H1 (cell line): ENCODE results near the gene CST7. TPM values are rescaled to one million over a fixed set of nuclear protein-coding genes. Genes with fewer than 3 reads are reported as not detected.

Source experiments
- CTCF ChIA-PET: fragments of 300-600 bp; sonication (Branson Sonifier 250); formaldehyde crosslinking; loops from one replicate; lab custom pipeline; 2021; ENCODE audit not compliant: partially characterized antibody; lab: Charles Lee
- POLR2A ChIA-PET: fragments of 300-600 bp; sonication (Branson Sonifier 250); formaldehyde crosslinking; loops from one replicate; lab custom pipeline; 2021; ENCODE audit warnings: inconsistent platforms; ENCODE audit not compliant: partially characterized antibody; lab: Charles Lee
- DNase-seq, 2 experiments: peaks; one replicate each; pipeline versions ENCODE4 v3.0.0 to v3.0.0-alpha.2; 2010 to 2022; ENCODE audit warnings: low spot score in 2 of 2, low read depth in 1 of 2, mixed read lengths in 1 of 2
- FAIRE-seq: peaks from 2 replicates; lab custom pipeline; 2011; peaks lifted over from hg19 to GRCh38; lab: Jason Lieb, UNC
- H2AFZ ChIP-seq: 2 replicates; pipeline ENCODE4 v1.8.1; 2012; ENCODE audit warnings: low read length, inconsistent platforms
- H2AK5ac ChIP-seq: 2 replicates; pipeline ENCODE4 v1.6.1; 2013; ENCODE audit warnings: low read depth, low read length
- H2BK120ac ChIP-seq: replicated peaks from 2 replicates; pipeline ENCODE3; 2013; ENCODE audit warnings: low read depth, low read length, inconsistent platforms
- H2BK12ac ChIP-seq: 2 replicates; pipeline ENCODE4 v1.6.1; 2013; ENCODE audit warnings: low read depth, low read length
- H2BK15ac ChIP-seq: 2 replicates; pipeline ENCODE4 v1.6.1; 2013; ENCODE audit warnings: low read length
- H2BK20ac ChIP-seq: 2 replicates; pipeline ENCODE4 v1.6.1; 2013; ENCODE audit warnings: low read length
- H2BK5ac ChIP-seq: 2 replicates; pipeline ENCODE4 v1.6.1; 2013; ENCODE audit warnings: low read depth, low read length
- H3K14ac ChIP-seq: 2 replicates; pipeline ENCODE4 v1.6.1; 2013; ENCODE audit warnings: inconsistent platforms; ENCODE audit not compliant: insufficient read length
- H3K18ac ChIP-seq: 2 replicates; pipeline ENCODE4 v1.6.1; 2013; ENCODE audit warnings: low read length; ENCODE audit errors: extremely low read depth
- H3K23ac ChIP-seq: 2 replicates; pipeline ENCODE4 v1.6.1; 2013; ENCODE audit warnings: inconsistent platforms; ENCODE audit not compliant: insufficient read length
- H3K23me2 ChIP-seq: 2 replicates; pipeline ENCODE4 v1.6.1; 2013; ENCODE audit warnings: low read depth, low read length
- H3K27ac ChIP-seq: 2 replicates; pipeline ENCODE4 v1.6.1; 2011; ENCODE audit warnings: low read depth, low read length, inconsistent platforms
- H3K27me3 ChIP-seq, 4 experiments: replicated peaks in 1 of 4; 1 replicate in 1 of 4; 2 replicates in 3 of 4; pipeline versions ENCODE4 v1.6.1 to v1.8.1; 2011 to 2013; ENCODE audit warnings: low read length in 3 of 4, mild to moderate bottlenecking in 3 of 4, inconsistent platforms in 2 of 4, mixed read lengths in 2 of 4, moderate library complexity in 1 of 4; ENCODE audit not compliant: control insufficient read depth in 3 of 4, insufficient read depth in 3 of 4; ENCODE audit errors: extremely low read depth in 1 of 4
- H3K36me3 ChIP-seq, 4 experiments: 2 replicates each; pipeline versions ENCODE4 v1.6.1 to v1.8.1; 2011 to 2013; ENCODE audit warnings: mild to moderate bottlenecking in 4 of 4, low read length in 3 of 4, moderate library complexity in 2 of 4, control low read depth in 1 of 4, inconsistent platforms in 1 of 4; ENCODE audit not compliant: insufficient read depth in 4 of 4, control insufficient read depth in 2 of 4
- H3K4ac ChIP-seq: replicated peaks from 2 replicates; pipeline ENCODE3; 2013; ENCODE audit warnings: low read length, low read depth, mixed read lengths, inconsistent platforms; ENCODE audit not compliant: insufficient read length
- H3K4me1 ChIP-seq, 4 experiments: replicated peaks in 1 of 4; 1 replicate in 1 of 4; 2 replicates in 3 of 4; pipeline versions ENCODE4 v1.6.1 to v1.8.1; 2011 to 2013; ENCODE audit warnings: low read length in 3 of 4, inconsistent platforms in 2 of 4, mixed read lengths in 1 of 4; ENCODE audit not compliant: insufficient read depth in 4 of 4, control insufficient read depth in 3 of 4
- H3K4me2 ChIP-seq, 2 experiments: 2 replicates each; pipeline versions ENCODE4 v1.6.1 to v1.8.1; 2011 to 2013; ENCODE audit warnings: low read depth in 2 of 2, low read length in 2 of 2, control low read depth in 1 of 2, inconsistent platforms in 1 of 2, mild to moderate bottlenecking in 1 of 2; ENCODE audit not compliant: insufficient read depth in 1 of 2
- H3K4me3 ChIP-seq, 4 experiments: fragments of 200-600, 300-600 bp in 1 of 4; sonication (generic), shearing (Covaris generic), sonication (Bioruptor Twin) in 1 of 4; 2 replicates each; pipeline versions ENCODE4 v1.5.1 to v1.8.1; 2011 to 2016; ENCODE audit warnings: low read length in 4 of 4, low read depth in 3 of 4, control low read depth in 2 of 4, inconsistent platforms in 2 of 4, mild to moderate bottlenecking in 2 of 4, mixed read lengths in 1 of 4, moderate library complexity in 1 of 4; ENCODE audit not compliant: insufficient read depth in 2 of 4; ENCODE audit errors: extremely low read depth in 1 of 4
- H3K56ac ChIP-seq: replicated peaks from 2 replicates; pipeline ENCODE3; 2013; ENCODE audit warnings: low read depth, mild to moderate bottlenecking, mixed read lengths, low read length, inconsistent platforms; ENCODE audit not compliant: insufficient read length
- H3K79me1 ChIP-seq: 2 replicates; pipeline ENCODE4 v1.6.1; 2013; ENCODE audit warnings: low read depth, low read length, control low read depth
- H3K79me2 ChIP-seq, 2 experiments: 2 replicates each; pipeline versions ENCODE4 v1.6.1 to v1.8.1; 2012 to 2013; ENCODE audit warnings: low read length in 2 of 2, mild to moderate bottlenecking in 2 of 2, inconsistent platforms in 1 of 2; ENCODE audit not compliant: insufficient read depth in 2 of 2, control insufficient read depth in 1 of 2
- H3K9ac ChIP-seq, 4 experiments: replicated peaks in 1 of 4; 1 replicate in 1 of 4; 2 replicates in 3 of 4; pipeline versions ENCODE4 v1.6.1 to v1.8.1; 2011 to 2013; ENCODE audit warnings: low read depth in 3 of 4, low read length in 3 of 4, control low read depth in 2 of 4, mild to moderate bottlenecking in 2 of 4, moderate library complexity in 2 of 4, inconsistent platforms in 1 of 4; ENCODE audit errors: extremely low read depth in 1 of 4
- H3K9me3 ChIP-seq, 2 experiments: 2 replicates each; pipeline versions ENCODE4 v1.6.1 to v1.8.1; 2012 to 2013; ENCODE audit warnings: mild to moderate bottlenecking in 2 of 2, moderate library complexity in 2 of 2, control low read depth in 1 of 2, inconsistent platforms in 1 of 2, low read depth in 1 of 2, low read length in 1 of 2, mixed read lengths in 1 of 2; ENCODE audit not compliant: insufficient read depth in 2 of 2
- H4K20me1 ChIP-seq, 2 experiments: replicated peaks in 1 of 2; 2 replicates each; pipeline versions ENCODE3 to v1.8.1; 2011 to 2013; ENCODE audit warnings: inconsistent platforms in 2 of 2, low read length in 2 of 2, mild to moderate bottlenecking in 1 of 2; ENCODE audit not compliant: insufficient read depth in 2 of 2, control insufficient read depth in 1 of 2
- H4K5ac ChIP-seq: 2 replicates; pipeline ENCODE4 v1.6.1; 2013; ENCODE audit warnings: low read length, low read depth, mixed read lengths, inconsistent platforms; ENCODE audit not compliant: insufficient read length
- H4K8ac ChIP-seq: 2 replicates; pipeline ENCODE4 v1.8.0; 2013; ENCODE audit warnings: mild to moderate bottlenecking, moderate library complexity, low read length, inconsistent platforms; ENCODE audit not compliant: insufficient read depth; ENCODE audit errors: extremely low read depth
- H4K91ac ChIP-seq: replicated peaks from 2 replicates; pipeline ENCODE3; 2013; ENCODE audit warnings: low read length, mixed read lengths, inconsistent platforms; ENCODE audit not compliant: insufficient read length
- BCL11A ChIP-seq, 2 experiments: IDR thresholded peaks; one replicate each; pipeline ENCODE4 v1.6.1; 2011; ENCODE audit warnings: low read depth in 2 of 2, low read length in 2 of 2, mild to moderate bottlenecking in 2 of 2
- NANOG ChIP-seq: IDR thresholded peaks from 2 replicates; pipeline ENCODE4 v1.6.1; 2011; ENCODE audit warnings: low read length, low read depth, mild to moderate bottlenecking, inconsistent platforms; ENCODE audit not compliant: insufficient read depth, poor library complexity, severe bottlenecking
- RAD21 ChIP-seq, 2 experiments: IDR thresholded peaks in 1 of 2; conservative IDR thresholded peaks in 1 of 2; 2 replicates each; pipeline ENCODE4 v1.6.1; 2011; ENCODE audit warnings: low read depth in 2 of 2, low read length in 2 of 2, improper control_type of control experiment in 1 of 2, inconsistent platforms in 1 of 2, mild to moderate bottlenecking in 1 of 2, moderate library complexity in 1 of 2
- TAF7 ChIP-seq: optimal IDR thresholded peaks from 2 replicates; pipeline ENCODE3; 2011; ENCODE audit warnings: low read depth, mild to moderate bottlenecking, inconsistent platforms, low read length, moderate library complexity, borderline replicate concordance
- USF2 ChIP-seq: IDR thresholded peaks from 2 replicates; pipeline ENCODE4 v1.6.1; 2011; ENCODE audit warnings: low read length, improper control_type of control experiment
- WGBS, 2 experiments: shearing (Covaris generic) in 1 of 2; methylation state at CpG; one replicate each; pipeline versions ENCODE4 v1.1.6 to v1.1.7; 2013 to 2015; ENCODE audit warnings: low lambda C conversion rate in 2 of 2, mixed read lengths in 2 of 2, inconsistent platforms in 1 of 2, low coverage in 1 of 2, missing lambda C conversion rate in 1 of 2; ENCODE audit not compliant: insufficient replicate concordance in 2 of 2, insufficient coverage in 1 of 2, insufficient read length in 1 of 2; ENCODE audit errors: extremely low coverage in 1 of 2, missing lambda C conversion rate in 1 of 2; 5-methylcytosine and 5-hydroxymethylcytosine counted together
- polyA plus RNA-seq, 7 experiments: library from polyadenylated mRNA; depleted of rRNA in 3 of 7; stranded (reverse) in 5 of 7; unstranded in 2 of 7; fragments of >200 nt in 5 of 7; fragments of 200-250 nt in 2 of 7; gene quantifications; 1 replicate in 5 of 7; 2 replicates in 1 of 7; 4 replicates in 1 of 7; pipeline versions ENCODE4 v1.2.1 to v1.2.3, GENCODE V29; 2011 to 2013; ENCODE audit warnings: missing spikeins in 2 of 7, mixed read lengths in 2 of 7
- total RNA-seq: library from RNA; stranded (reverse); fragmentation: NEBNext Ultra II Directional; extraction: Animal tissue kit (Norgen Biotek cat#: 25700); gene quantifications from 2 replicates; pipeline ENCODE4 v1.2.1, GENCODE V29; 2021

CST7 gene
- total and polyA plus RNA-seq, 2 of the 8 experiments (the other 6 are each of a cell fraction or from before 2014, with no cell fraction given) = not detected

- Histone ChIP-seq H4K91ac (no peak overlapping the region), H4K20me1 (no peaks in the 10 kb centered on the region), H2BK20ac (no peak overlapping the region), H2BK120ac (no peak overlapping the region), H3K36me3 (peaks cover 0 to 26% (median 10%) of the 10 kb centered on the region in 4 experiments; a peak in 6 of 8 replicates)
- TF ChIP-seq TAF7 (no peak), BCL11A (IDR thresholded peaks at IDR 0.05; ENCODE audit: low read depth in 2 of 2, low read length in 2 of 2) (no peak), NANOG (no peak), USF2 (no peak), RAD21 (IDR thresholded peaks at IDR 0.05 in 1 of 2, conservative IDR thresholded peaks at IDR 0.05 in 1 of 2; ENCODE audit: low read depth in 2 of 2, low read length in 2 of 2) (no peak)
- TF ChIP-seq, all 59 proteins: peak for 0
- DNase-seq (no peak), FAIRE-seq (no peak)
- Histone ChIP-seq H3K79me2 (peaks cover 0 to 32% of the 10 kb centered on the region in 2 experiments; a peak in 1 of 4 replicates), H3K4me2 (no peak overlapping the region), H2BK5ac (no peak overlapping the region), H3K56ac (no peak overlapping the region), H3K23me2 (no peaks in the 10 kb centered on the region), H3K4ac (no peak overlapping the region), H3K9ac (no peak overlapping the region), H3K27ac (no peak overlapping the region), H3K18ac (no peak overlapping the region), H3K4me3 (no peak overlapping the region), H3K9me3 (peaks cover 3 to 8% of the 10 kb centered on the region in 2 experiments; a peak in 3 of 4 replicates), H3K4me1 (no peaks in the 10 kb centered on the region), H2BK15ac (no peak overlapping the region), H2AK5ac (no peak overlapping the region), H2BK12ac (no peak overlapping the region), H3K27me3 (no peaks in the 10 kb centered on the region), H3K14ac (no peak overlapping the region), H4K8ac (no peak overlapping the region), H3K79me1 (peaks cover 3% of the 10 kb centered on the region), H3K23ac (no peak overlapping the region), H4K5ac (no peak overlapping the region), H2AFZ (no peak overlapping the region)
- CTCF ChIA-PET = interaction anchor here (1.9 kb wide), 1 partner anchor 81 kb away, joined by 4 read pairs; no protein-coding TSS in a partner anchor
- POLR2A ChIA-PET = no interaction called here
- 94% methylated on average over 3 of the region's 3 CpGs; no CpG with 5 or more reads in 1 of the 2 experiments for WGBS, 2 experiments
Measured at GRCh38 chr20:24981790-24982189, 32.7 kb downstream of the CST7 start.
